Omental fat pad (tissue), 4 donors: ENCODE measurements around the gene ADPRH. TPM values are rescaled to one million over a fixed set of nuclear protein-coding genes. Genes with fewer than 3 reads are reported as not detected.

ENCODE experiments used
- ATAC-seq: fragments of 150-250 bp; one replicate; pipeline ENCODE4 v1.9.1; 2016; ENCODE audit warnings: mild to moderate bottlenecking, moderate library complexity; ENCODE audit not compliant: low FRiP score
- DNase-seq: peaks from one replicate; pipeline ENCODE4 v3.0.0-alpha.2; 2019; ENCODE audit warnings: low spot score
- CTCF ChIP-seq, 3 donors: fragments of 450-650 bp; IDR thresholded peaks; one replicate each; pipeline ENCODE4 v1.5.1; 2016 to 2017; ENCODE audit warnings: antibody characterized with exemption in 3 of 3, mild to moderate bottlenecking in 3 of 3, moderate library complexity in 2 of 3
- total RNA-seq, 4 donors: library from RNA; depleted of rRNA; stranded (reverse); fragments of >200 nt; gene quantifications; one replicate each; pipeline ENCODE4 v1.1.0, GENCODE V29; 2016

ADPRH gene
- total RNA-seq, 4 donors from 2014 or later = 7.4 to 19.9 (median 11.8) TPM

- no peak for TF ChIP-seq CTCF (IDR thresholded peaks at IDR 0.05)
- ATAC-seq = no peak
Measured at GRCh38 chr3:119571688-119572087, 7.6 kb upstream of the ADPRH start.

GRCh38 chr3:119575507-119575906 is 3.8 kb upstream of the ADPRH start:
- ATAC-seq = no peak
- no peak for DNase-seq
- TF ChIP-seq CTCF (IDR thresholded peaks at IDR 0.05) = no peak

More at GRCh38 chr3:119571688-119572087, 7.6 kb upstream of the ADPRH start:
- no peak for DNase-seq

- DNase-seq = no peak
- no peak for TF ChIP-seq CTCF (IDR thresholded peaks at IDR 0.05)
- peak; percentile 38 for ATAC-seq
Measured at GRCh38 chr3:119580067-119580760, 922 bp downstream of the ADPRH start.

GRCh38 chr3:119582178-119582577 is 2.9 kb downstream of the ADPRH start:
- DNase-seq (no peak), ATAC-seq (no peak)
- TF ChIP-seq CTCF (IDR thresholded peaks at IDR 0.05) = no peak

DNA sequence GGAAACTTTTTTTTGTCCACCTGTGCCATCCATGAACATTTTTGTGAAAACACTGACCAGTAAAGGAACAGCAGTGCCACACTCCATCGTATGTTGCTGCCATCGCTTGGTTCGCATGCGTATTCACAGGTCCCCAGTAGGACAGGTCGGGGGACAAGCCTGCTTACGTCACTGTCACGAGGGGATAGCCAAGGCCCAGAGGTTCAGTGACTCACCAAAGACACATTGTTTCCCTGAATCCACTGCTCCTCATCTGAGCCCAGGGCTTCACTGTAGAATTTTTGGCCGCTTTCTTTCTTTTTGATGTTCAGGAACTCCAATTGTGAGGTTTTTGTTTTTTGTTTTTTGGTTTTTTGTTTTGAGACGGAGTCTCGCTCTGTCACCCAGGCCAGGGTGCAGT is 5.9 kb downstream of the ADPRH start:
- no peak for ATAC-seq
- TF ChIP-seq CTCF (IDR thresholded peaks at IDR 0.05) = no peak
- DNase-seq = no peak

DNA sequence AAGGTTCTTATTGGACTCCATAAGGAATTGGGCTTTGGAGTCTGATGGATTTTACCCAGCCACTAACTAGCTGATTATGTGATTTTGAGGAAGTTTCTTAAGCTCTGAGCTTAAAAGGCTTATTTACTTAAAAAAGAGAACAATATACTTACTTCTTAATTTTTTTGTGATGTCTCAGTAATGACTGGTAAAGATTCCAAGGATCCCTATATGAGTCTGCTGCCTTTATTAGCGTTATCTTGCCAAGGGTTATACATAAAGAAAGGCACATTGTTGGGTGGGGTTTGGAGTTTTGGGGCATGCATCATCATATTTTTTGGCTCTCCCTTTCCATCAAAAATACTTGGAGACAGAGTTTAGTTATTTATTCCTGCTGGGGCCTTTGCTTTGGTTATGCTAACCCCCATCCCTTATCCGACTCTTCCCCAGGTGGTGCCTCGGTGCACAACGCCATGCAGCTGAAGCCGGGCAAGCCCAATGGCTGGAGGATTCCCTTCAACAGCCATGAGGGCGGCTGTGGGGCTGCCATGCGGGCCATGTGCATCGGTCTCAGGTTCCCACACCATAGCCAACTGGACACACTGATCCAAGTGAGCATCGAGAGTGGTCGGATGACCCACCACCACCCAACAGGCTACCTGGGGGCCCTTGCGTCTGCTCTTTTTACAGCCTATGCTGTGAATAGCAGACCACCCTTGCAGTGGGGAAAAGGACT is 6.7 kb downstream of the ADPRH start:
- TF ChIP-seq CTCF (IDR thresholded peaks at IDR 0.05) = no peak
- ATAC-seq (no peak), DNase-seq (no peak)

GRCh38 chr3:119586733-119587172 is 7.5 kb downstream of the ADPRH start:
- ATAC-seq = no peak
- TF ChIP-seq CTCF (IDR thresholded peaks at IDR 0.05) = no peak
- no peak for DNase-seq
